Endothelial cell of umbilical vein (primary cell): ENCODE measurements around the gene PGGT1B. TPM values are rescaled to one million over a fixed set of nuclear protein-coding genes. Genes with fewer than 3 reads are reported as not detected.

Experiments
- BruUV-seq: library from RNA; stranded (reverse); fragments of 400-500 nt; replicated peaks from 2 replicates; lab custom pipeline; 2021; lab: Mats Ljungman, UMichigan
- CTCF ChIA-PET: fragments of 300-600, 350-600 bp; sonication (Branson Sonifier 250); formaldehyde crosslinking; loops from one replicate; lab custom pipeline; 2021; ENCODE audit warnings: antibody characterized with exemption, inconsistent platforms; lab: Charles Lee
- POLR2A ChIA-PET: fragments of 300-600, 350-600 bp; sonication (Branson Sonifier 250); formaldehyde crosslinking; loops from one replicate; lab custom pipeline; 2021; ENCODE audit warnings: antibody characterized with exemption, inconsistent platforms; lab: Charles Lee
- DNase-seq: peaks from one replicate; pipeline ENCODE4 v3.0.0-alpha.2; 2011; ENCODE audit warnings: low read depth, low spot score
- FAIRE-seq: peaks from 2 replicates; lab custom pipeline; 2011; peaks lifted over from hg19 to GRCh38; lab: Jason Lieb, UNC
- H2AFZ ChIP-seq: 2 replicates; pipeline ENCODE4 v1.6.0; 2012; ENCODE audit warnings: low read depth, low read length, control low read depth, inconsistent platforms
- H3K27ac ChIP-seq: 2 replicates; pipeline ENCODE4 v1.5.1; 2011; ENCODE audit warnings: low read depth, mild to moderate bottlenecking, control low read depth, low read length, moderate library complexity; ENCODE audit not compliant: insufficient read depth
- H3K27me3 ChIP-seq, 2 experiments: 2 replicates each; pipeline versions ENCODE4 v1.6.0 to v1.6.1; 2011; ENCODE audit warnings: low read length in 2 of 2, mixed read lengths in 1 of 2; ENCODE audit not compliant: control insufficient read depth in 2 of 2, insufficient read depth in 2 of 2
- H3K36me3 ChIP-seq, 2 experiments: 2 replicates in 1 of 2; 3 replicates in 1 of 2; pipeline ENCODE4 v1.5.1; 2011; ENCODE audit warnings: low read length in 2 of 2, mild to moderate bottlenecking in 1 of 2, moderate library complexity in 1 of 2; ENCODE audit not compliant: control insufficient read depth in 2 of 2, insufficient read depth in 2 of 2; ENCODE audit errors: extremely low read depth in 1 of 2
- H3K4me1 ChIP-seq: 3 replicates; pipeline ENCODE4 v1.5.1; 2011; ENCODE audit warnings: mild to moderate bottlenecking, low read length; ENCODE audit not compliant: control insufficient read depth, insufficient read depth; ENCODE audit errors: extremely low read depth
- H3K4me2 ChIP-seq: 2 replicates; pipeline ENCODE4 v1.6.1; 2011; ENCODE audit warnings: low read length, control low read depth, mixed read lengths; ENCODE audit not compliant: insufficient read depth
- H3K4me3 ChIP-seq, 3 experiments: fragments of 200-600 bp in 1 of 3; sonication (generic), shearing (Covaris generic) in 1 of 3; replicated peaks in 1 of 3; 2 replicates each; pipeline ENCODE4 v1.5.1; 2011 to 2016; ENCODE audit warnings: control low read depth in 3 of 3, low read length in 3 of 3, mild to moderate bottlenecking in 2 of 3, inconsistent platforms in 1 of 3, low read depth in 1 of 3, moderate library complexity in 1 of 3; ENCODE audit not compliant: insufficient read depth in 1 of 3
- H3K79me2 ChIP-seq: 2 replicates; pipeline ENCODE4 v1.6.0; 2012; ENCODE audit warnings: low read length, inconsistent platforms; ENCODE audit not compliant: control insufficient read depth, insufficient read depth
- H3K9ac ChIP-seq: replicated peaks from 2 replicates; pipeline ENCODE3; 2011; ENCODE audit warnings: low read length, control low read depth; ENCODE audit not compliant: insufficient read depth; ENCODE audit errors: extremely low read depth
- H3K9me1 ChIP-seq: replicated peaks from 3 replicates; pipeline ENCODE4 v1.6.0; 2011; ENCODE audit warnings: mild to moderate bottlenecking, low read length; ENCODE audit not compliant: control insufficient read depth, insufficient read depth; ENCODE audit errors: extremely low read depth
- H3K9me3 ChIP-seq: replicated peaks from 2 replicates; pipeline ENCODE4 v1.5.1; 2012; ENCODE audit warnings: low read length, inconsistent platforms; ENCODE audit not compliant: control insufficient read depth, insufficient read depth
- H4K20me1 ChIP-seq: replicated peaks from 2 replicates; pipeline ENCODE3; 2011; ENCODE audit warnings: mild to moderate bottlenecking, low read length; ENCODE audit not compliant: control insufficient read depth, insufficient read depth; ENCODE audit errors: extremely low read depth
- CTCF ChIP-seq, 2 donors: IDR thresholded peaks; 1 replicate in 1 of 2; 2 replicates in 1 of 2; pipeline ENCODE4 v1.5.1; 2011; ENCODE audit warnings: low read length in 2 of 2, mild to moderate bottlenecking in 2 of 2, moderate library complexity in 2 of 2, control low read depth in 1 of 2, inconsistent platforms in 1 of 2, low read depth in 1 of 2; ENCODE audit not compliant: insufficient read depth in 1 of 2; ENCODE audit errors: extremely low read depth in 1 of 2
- EZH2 ChIP-seq: IDR thresholded peaks from 2 replicates; pipeline ENCODE4 v1.6.1; 2012; ENCODE audit warnings: borderline replicate concordance, low read depth, mild to moderate bottlenecking, moderate library complexity, low read length, inconsistent platforms; ENCODE audit not compliant: severe bottlenecking
- FOS ChIP-seq: IDR thresholded peaks from 2 replicates; pipeline ENCODE4 v1.6.1; 2011; ENCODE audit warnings: mild to moderate bottlenecking, low read length, moderate library complexity, borderline replicate concordance; ENCODE audit not compliant: insufficient read depth
- MAX ChIP-seq: IDR thresholded peaks from 2 replicates; pipeline ENCODE4 v1.6.1; 2011; ENCODE audit not compliant: insufficient read depth, insufficient read length
- dilution Hi-C: fragments of 300-500 bp; cut with MboI; formaldehyde crosslinking; loops from one replicate; pipeline ENCODE4 v1.15.0; 2019; ENCODE audit warnings: low sequenced_read_pairs; ENCODE audit not compliant: extremely low pct_ligation_motif_present
- intact Hi-C: fragments of 100-400 bp; cut with micrococcal nuclease; formaldehyde crosslinking; loops from one replicate; pipeline ENCODE4 v1.10.0; 2022
- polyA plus RNA-seq, 4 experiments: library from polyadenylated mRNA; depleted of rRNA in 3 of 4; stranded (reverse) in 3 of 4; unstranded in 1 of 4; fragments of >200 nt; gene quantifications; 2 replicates each; pipeline versions ENCODE4 v1.2.1 to v1.2.3, GENCODE V29; 2011 to 2012; ENCODE audit warnings: missing spikeins in 1 of 4
- total RNA-seq: library from RNA; stranded (reverse); gene quantifications from 2 replicates; pipeline ENCODE4 v1.2.3, GENCODE V29; 2021

The PGGT1B gene
- total and polyA plus RNA-seq, 2 donors (not counting 3 experiments of a cell fraction or from before 2014, with no cell fraction given): 2.6 to 42.3 TPM

GRCh38 chr5:115168829-115169486 lies 93.7 kb downstream of the PGGT1B start:
- POLR2A ChIA-PET: no interaction called here
- dilution Hi-C loops: no loop called here
- no peaks in the 10 kb centered on the region for H4K20me1 ChIP-seq
- no peaks in the 10 kb centered on the region for H3K79me2 ChIP-seq
- no peaks in the 10 kb centered on the region for H3K9me3 ChIP-seq
- H3K9ac ChIP-seq: no peak overlapping the region
- peak overlapping the region; percentile 98 for H2AFZ ChIP-seq
- H3K4me1 ChIP-seq: peaks cover 11% of the 10 kb centered on the region
- FAIRE-seq (peak; percentile 42), DNase-seq (peak; percentile 7)
- H3K36me3 ChIP-seq: no peaks in the 10 kb centered on the region
- intact Hi-C loops: no loop called here
- H3K9me1 ChIP-seq: no peaks in the 10 kb centered on the region
- H3K4me3 ChIP-seq: peak overlapping the region; percentile 3 to 61 (median 24)
- no TSS peak for BruUV-seq
- peaks cover 20 to 44% of the 10 kb centered on the region in 2 experiments for H3K27me3 ChIP-seq
- H3K27ac ChIP-seq: no peak overlapping the region
- peak overlapping the region; percentile 64 for H3K4me2 ChIP-seq
- CTCF ChIA-PET: interaction anchor here (1.0 to 1.4 kb wide), 3 partner anchors 13 to 1557 kb away, joined by 4 read pairs; no protein-coding TSS in a partner anchor
- no peak for TF ChIP-seq CTCF (IDR thresholded peaks at IDR 0.05; ENCODE audit: extremely low read depth in 1 of 2, insufficient read depth in 1 of 2, low read depth in 1 of 2, low read length in 2 of 2)
- peak; percentile 80 for TF ChIP-seq EZH2

GRCh38 chr5:115166744-115167393 lies 95.8 kb downstream of the PGGT1B start:
- CTCF ChIA-PET: no interaction called here
- BruUV-seq: no TSS peak

More at GRCh38 chr5:115166744-115167393, 95.8 kb downstream of the PGGT1B start:
- no peaks in the 10 kb centered on the region for H4K20me1 ChIP-seq
- DNase-seq (no peak), FAIRE-seq (no peak)
- POLR2A ChIA-PET: no interaction called here
- intact Hi-C loops (no loop called here), dilution Hi-C loops (no loop called here)
- no peak overlapping the region for H3K27ac ChIP-seq
- H3K9me1 ChIP-seq: no peaks in the 10 kb centered on the region
- H3K27me3 ChIP-seq: peaks cover 11 to 30% of the 10 kb centered on the region in 2 experiments
- no peak for TF ChIP-seq FOS
- TF ChIP-seq MAX: no peak
- H3K36me3 ChIP-seq: no peaks in the 10 kb centered on the region
- H3K4me1 ChIP-seq: peaks cover 11% of the 10 kb centered on the region
- H3K4me2 ChIP-seq: no peak overlapping the region
- H3K9ac ChIP-seq: no peak overlapping the region
- H3K4me3 ChIP-seq: no peak overlapping the region
- no peaks in the 10 kb centered on the region for H3K79me2 ChIP-seq
- no peak overlapping the region for H2AFZ ChIP-seq
- H3K9me3 ChIP-seq: no peaks in the 10 kb centered on the region
